Occipital lobe (tissue), 2 donors: ENCODE measurements around the gene PSME1. TPM values are rescaled to one million over a fixed set of nuclear protein-coding genes. Genes with fewer than 3 reads are reported as not detected.

Experiments
- small RNA-seq: library from RNA; depleted of rRNA; stranded (forward); fragments of <200 nt; gene quantifications from one replicate; pipeline ENCODE3, GENCODE V24; 2014
- total RNA-seq: library from RNA; depleted of rRNA; stranded (reverse); fragments of >200 nt; gene quantifications from one replicate; pipeline ENCODE4 v1.2.3, GENCODE V29; 2014

The PSME1 gene
- total RNA-seq, 1 donor from 2014 or later = 24.5 TPM

Small RNAs within 50 kb of the gene (small RNA-seq; reads per million reads assigned to genes)
- gene IPO4 (not detected), gene IRF9 (not detected), gene RNA5SP383 (not detected)

Other genes with a start within 250 kb of the PSME1 start
- 4.4 TPM for gene DHRS4, start 182.4 kb upstream of the PSME1 start, total RNA-seq
- gene DHRS4L2, start 147.3 kb upstream of the PSME1 start, total RNA-seq = 1.9 TPM
- 24.2 TPM for gene CARMIL3, start 84.2 kb upstream of the PSME1 start, total RNA-seq
- gene CPNE6, start 64.6 kb upstream of the PSME1 start, total RNA-seq = 10.8 TPM
- gene PCK2, start 41.9 kb upstream of the PSME1 start, total RNA-seq = 1.1 TPM
- 60.0 TPM for gene DCAF11, start 21.4 kb upstream of the PSME1 start, total RNA-seq
- gene NRL, start 21.2 kb upstream of the PSME1 start, total RNA-seq = 0.94 TPM
- gene FITM1, start 5.5 kb upstream of the PSME1 start, total RNA-seq = not detected
- 9.5 TPM for gene EMC9, start 5.4 kb downstream of the PSME1 start, total RNA-seq
- gene PSME2, start 10.4 kb downstream of the PSME1 start, total RNA-seq = 26.0 TPM
- gene RNF31, start 11.3 kb downstream of the PSME1 start, total RNA-seq = 20.4 TPM
- gene IRF9, start 25.1 kb downstream of the PSME1 start, total RNA-seq = 20.7 TPM
- 20.4 TPM for gene REC8, start 35.9 kb downstream of the PSME1 start, total RNA-seq
- 11.7 TPM for gene IPO4, start 52.6 kb downstream of the PSME1 start, total RNA-seq
- 20.6 TPM for gene TM9SF1, start 59.2 kb downstream of the PSME1 start, total RNA-seq
- gene TSSK4, start 69.5 kb downstream of the PSME1 start, total RNA-seq = not detected
- gene CHMP4A, start 77.3 kb downstream of the PSME1 start, total RNA-seq = 41.5 TPM
- gene MDP1, start 79.9 kb downstream of the PSME1 start, total RNA-seq = 15.6 TPM
- 51.3 TPM for gene NEDD8, start 96.2 kb downstream of the PSME1 start, total RNA-seq
- 38.8 TPM for gene GMPR2, start 96.7 kb downstream of the PSME1 start, total RNA-seq
- 45.1 TPM for gene TINF2, start 106.4 kb downstream of the PSME1 start, total RNA-seq
- gene TGM1, start 127.0 kb downstream of the PSME1 start, total RNA-seq = 0.94 TPM
- gene RABGGTA, start 135.4 kb downstream of the PSME1 start, total RNA-seq = 19.5 TPM
- 4.1 TPM for gene DHRS1, start 163.6 kb downstream of the PSME1 start, total RNA-seq
- gene NOP9, start 163.7 kb downstream of the PSME1 start, total RNA-seq = 23.7 TPM
- 3.4 TPM for gene CIDEB, start 171.8 kb downstream of the PSME1 start, total RNA-seq
- 1.4 TPM for gene LTB4R2, start 173.9 kb downstream of the PSME1 start, total RNA-seq
- 1.6 TPM for gene LTB4R, start 175.3 kb downstream of the PSME1 start, total RNA-seq
- gene ADCY4, start 198.9 kb downstream of the PSME1 start, total RNA-seq = 1.4 TPM
- 0.47 TPM for gene RIPK3, start 203.8 kb downstream of the PSME1 start, total RNA-seq
- gene NFATC4, start 232.0 kb downstream of the PSME1 start, total RNA-seq = 5.1 TPM